K562 (cell line): ENCODE data around the gene SPATA32. TPM values are rescaled to one million over a fixed set of nuclear protein-coding genes. Genes with fewer than 3 reads are reported as not detected.

ENCODE experiments used
- ATAC-seq: fragments of 200-7000 bp; cut with Tn5 transposase; 3 replicates; pipeline ENCODE4 v1.9.1; 2020; ENCODE audit warnings: moderate library complexity
- BruUV-seq: library from RNA; stranded (reverse); fragments of 400-500 nt; replicated peaks from 2 replicates; lab custom pipeline; 2021; lab: Mats Ljungman, UMichigan
- CTCF ChIA-PET: fragments of 300-600 bp; formaldehyde crosslinking; extraction: SDS; loops from one replicate; lab custom pipeline; 2021; ENCODE audit warnings: low intra/inter-chr PET ratio; lab: Yijun Ruan, JAX
- POLR2A ChIA-PET: fragments of 300-600, 350-650 bp; sonication (Branson Sonifier 250); formaldehyde crosslinking; extraction: SDS; loops from one replicate; lab custom pipeline; 2021; ENCODE audit warnings: antibody characterized with exemption, inconsistent platforms; lab: Yijun Ruan, JAX
- DNase-seq, 4 experiments: peaks; one replicate each; pipeline versions ENCODE4 v3.0.0 to v3.0.0-alpha.2; 2011 to 2018; ENCODE audit warnings: low spot score in 3 of 4, mixed read lengths in 3 of 4; ENCODE audit errors: extremely low read depth in 1 of 4
- FAIRE-seq: peaks from 2 replicates; lab custom pipeline; 2011; peaks lifted over from hg19 to GRCh38; lab: Jason Lieb, UNC
- H2AFZ ChIP-seq: 2 replicates; pipeline ENCODE4 v1.6.0; 2011; ENCODE audit warnings: low read depth, low read length, control low read depth, inconsistent platforms
- H3K27ac ChIP-seq: fragments of 200-600 bp; 3 replicates; pipeline ENCODE4 v1.8.0; 2011; ENCODE audit warnings: low read depth, mild to moderate bottlenecking, control low read depth, inconsistent platforms, low read length, moderate library complexity, mixed read lengths; ENCODE audit errors: extremely low read depth
- H3K27me3 ChIP-seq, 2 experiments: fragments of 300-600 bp in 1 of 2; 2 replicates in 1 of 2; 3 replicates in 1 of 2; pipeline versions ENCODE4 v1.6.0 to v1.8.0; 2011; ENCODE audit warnings: inconsistent platforms in 2 of 2, low read length in 2 of 2, mild to moderate bottlenecking in 1 of 2, mixed read lengths in 1 of 2, moderate library complexity in 1 of 2; ENCODE audit not compliant: control insufficient read depth in 2 of 2, insufficient read depth in 2 of 2
- H3K36me3 ChIP-seq: fragments of 300-600 bp; 3 replicates; pipeline ENCODE4 v1.8.0; 2011; ENCODE audit warnings: mild to moderate bottlenecking, low read length, inconsistent platforms; ENCODE audit not compliant: control insufficient read depth, insufficient read depth
- H3K4me1 ChIP-seq, 2 experiments: fragments of 200-600 bp in 1 of 2; replicated peaks in 1 of 2; 2 replicates in 1 of 2; 3 replicates in 1 of 2; pipeline versions ENCODE4 v1.5.1 to v1.8.0; 2011; ENCODE audit warnings: inconsistent platforms in 2 of 2, low read length in 2 of 2, mild to moderate bottlenecking in 1 of 2, mixed read lengths in 1 of 2, moderate library complexity in 1 of 2; ENCODE audit not compliant: control insufficient read depth in 2 of 2, insufficient read depth in 2 of 2
- H3K4me2 ChIP-seq: 2 replicates; pipeline ENCODE4 v1.6.1; 2011; ENCODE audit warnings: low read length, control low read depth, inconsistent platforms, mixed read lengths; ENCODE audit not compliant: insufficient read depth
- H3K4me3 ChIP-seq: fragments of 200-600 bp; sonication (generic), shearing (Covaris generic); 2 replicates; pipeline ENCODE4 v1.5.1; 2016; ENCODE audit warnings: control low read depth, inconsistent platforms
- H3K79me2 ChIP-seq: fragments of 200-600 bp; 3 replicates; pipeline ENCODE4 v1.8.0; 2011; ENCODE audit warnings: low read length, inconsistent platforms; ENCODE audit not compliant: control insufficient read depth, insufficient read depth
- H3K9ac ChIP-seq, 2 experiments: 2 replicates each; pipeline versions ENCODE4 v1.6.0 to v1.6.1; 2011; ENCODE audit warnings: low read depth in 2 of 2, low read length in 2 of 2, control low read depth in 1 of 2, inconsistent platforms in 1 of 2, mild to moderate bottlenecking in 1 of 2, mixed read lengths in 1 of 2; ENCODE audit not compliant: insufficient read depth in 1 of 2
- H3K9me1 ChIP-seq: one replicate; pipeline ENCODE4 v1.6.0; 2011; ENCODE audit warnings: inconsistent platforms, mild to moderate bottlenecking, low read length, moderate library complexity; ENCODE audit not compliant: control insufficient read depth, insufficient read depth
- H3K9me3 ChIP-seq: replicated peaks from 2 replicates; pipeline ENCODE4 v1.5.1; 2011; ENCODE audit warnings: low read depth, low read length, inconsistent platforms; ENCODE audit not compliant: control insufficient read depth, insufficient read depth
- H4K20me1 ChIP-seq: replicated peaks from 2 replicates; pipeline ENCODE4 v1.6.1; 2011; ENCODE audit warnings: low read length, inconsistent platforms, mixed read lengths; ENCODE audit not compliant: control insufficient read depth, insufficient read depth
- BRF1 ChIP-seq: IDR thresholded peaks from 3 replicates; pipeline ENCODE4 v1.6.1; 2011; ENCODE audit warnings: borderline replicate concordance, mild to moderate bottlenecking; ENCODE audit not compliant: insufficient read length; ENCODE audit errors: extremely low read depth
- CC2D1A ChIP-seq: fragments of 450-650 bp; IDR thresholded peaks from 2 replicates; pipeline ENCODE4 v1.6.1; 2017; ENCODE audit warnings: mild to moderate bottlenecking
- CTCF ChIP-seq, 3 experiments: IDR thresholded peaks in 2 of 3; conservative IDR thresholded peaks in 1 of 3; 2 replicates each; pipeline ENCODE4 v1.5.1; 2011 to 2012; ENCODE audit warnings: low read length in 3 of 3, mild to moderate bottlenecking in 3 of 3, control low read depth in 2 of 3, improper control_type of control experiment in 1 of 3, inconsistent platforms in 1 of 3, low read depth in 1 of 3, mixed read lengths in 1 of 3, moderate library complexity in 1 of 3; ENCODE audit not compliant: insufficient read depth in 2 of 3
- DPF2 ChIP-seq: fragments of 450-650 bp; IDR thresholded peaks from 2 replicates; pipeline ENCODE4 v1.6.1; 2016
- ESRRB ChIP-seq: fragments of 250-450 bp; sonication (Bioruptor Pico); IDR thresholded peaks from 2 replicates; pipeline ENCODE4 v1.5.0; 2020; ENCODE audit warnings: mild to moderate bottlenecking, moderate library complexity, borderline replicate concordance
- ETV5 ChIP-seq: sonication (generic); formaldehyde crosslinking; IDR thresholded peaks from 2 replicates; pipeline ENCODE4 v1.4.0; 2020; ENCODE audit warnings: low read depth, mild to moderate bottlenecking, missing genetic modification reagents
- FOXP1 ChIP-seq: sonication (generic); formaldehyde crosslinking; IDR thresholded peaks from 2 replicates; pipeline ENCODE4 v1.8.0; 2022; ENCODE audit warnings: mild to moderate bottlenecking, missing genetic modification reagents
- GATAD2B ChIP-seq: fragments of 450-650 bp; IDR thresholded peaks from 2 replicates; pipeline ENCODE4 v1.6.1; 2017; ENCODE audit warnings: mild to moderate bottlenecking, borderline replicate concordance
- HDAC1 ChIP-seq, 2 experiments: fragments of 450-650 bp; IDR thresholded peaks; 2 replicates each; pipeline ENCODE4 v1.6.1; 2016 to 2017; ENCODE audit warnings: inconsistent platforms in 1 of 2, mild to moderate bottlenecking in 1 of 2, moderate library complexity in 1 of 2
- HMG20B ChIP-seq: fragments of 250-450 bp; sonication (Bioruptor Pico); IDR thresholded peaks from 2 replicates; pipeline ENCODE4 v1.5.0; 2021; ENCODE audit warnings: mild to moderate bottlenecking
- LARP7 ChIP-seq: fragments of 450-650 bp; IDR thresholded peaks from 2 replicates; pipeline ENCODE4 v1.6.1; 2016
- NFATC3 ChIP-seq: fragments of 450-650 bp; IDR thresholded peaks from 2 replicates; pipeline ENCODE4 v1.6.1; 2017; ENCODE audit warnings: mild to moderate bottlenecking
- SNRNP70 ChIP-seq: fragments of 200-400 bp; formaldehyde crosslinking; optimal IDR thresholded peaks from 2 replicates; pipeline ENCODE3; 2017; ENCODE audit warnings: low read depth, low read length
- SP1 ChIP-seq: sonication (generic); formaldehyde crosslinking; IDR thresholded peaks from 2 replicates; pipeline ENCODE4 v1.8.1; 2022; ENCODE audit warnings: mild to moderate bottlenecking, missing genetic modification reagents
- STAG1 ChIP-seq: sonication (generic); formaldehyde crosslinking; IDR thresholded peaks from 2 replicates; pipeline ENCODE4 v1.5.0; 2020; ENCODE audit warnings: missing genetic modification reagents, borderline replicate concordance
- TARDBP ChIP-seq: fragments of 450-650 bp; IDR thresholded peaks from 2 replicates; pipeline ENCODE4 v1.6.1; 2016
- TOE1 ChIP-seq, 2 experiments: fragments of 450-650 bp in 1 of 2; sonication (generic) in 1 of 2; formaldehyde crosslinking in 1 of 2; IDR thresholded peaks; 2 replicates each; pipeline versions ENCODE4 v1.7.1 to v1.8.0; 2016 to 2022; ENCODE audit warnings: borderline replicate concordance in 2 of 2, mild to moderate bottlenecking in 2 of 2, antibody characterized with exemption in 1 of 2, inconsistent platforms in 1 of 2, low read depth in 1 of 2, missing genetic modification reagents in 1 of 2, moderate library complexity in 1 of 2
- WGBS: fragments of 100-300 bp; shearing (Covaris generic); methylation state at CpG from one replicate; pipeline ENCODE4 v1.1.6; 2016; ENCODE audit warnings: low coverage, mixed read lengths; ENCODE audit not compliant: insufficient coverage; ENCODE audit errors: missing lambda C conversion rate; 5-methylcytosine and 5-hydroxymethylcytosine counted together
- in situ Hi-C: fragments of 300-500 bp; cut with MboI; formaldehyde crosslinking; loops from 4 replicates; pipeline ENCODE4 v1.15.0; 2018; ENCODE audit warnings: inconsistent platforms, mixed read lengths
- intact Hi-C: fragments of 100-400 bp; cut with micrococcal nuclease; formaldehyde crosslinking; loops from 2 replicates; pipeline ENCODE4 v1.14.2; 2022
- polyA plus RNA-seq, 8 experiments: library from polyadenylated mRNA; depleted of rRNA in 4 of 8; stranded (reverse) in 5 of 8; unstranded in 3 of 8; fragments of >200 nt; fragmentation: Nextera tagmentation in 2 of 8; fragmentation: Illumina TruSeq in 1 of 8; extraction: Ambion mirVana in 2 of 8; extraction: Trizol in 1 of 8; gene quantifications; 2 replicates each; pipeline versions ENCODE4 v1.2.1 to v1.2.3, GENCODE V29; 2011 to 2014; ENCODE audit warnings: inconsistent platforms in 1 of 8, missing spikeins in 1 of 8
- total RNA-seq, 7 experiments: library from RNA; depleted of rRNA in 6 of 7; stranded (reverse); fragments of >200 nt in 6 of 7; fragmentation: Illumina TruSeq in 2 of 7; extraction: Trizol in 2 of 7; gene quantifications; 2 replicates each; pipeline versions ENCODE4 v1.2.1 to v1.2.3, GENCODE V29; 2011 to 2021; ENCODE audit warnings: low replicate concordance in 1 of 7

SPATA32 gene
- total and polyA plus RNA-seq, 9 of the 15 experiments (the other 6 are each of a cell fraction or from before 2014, with no cell fraction given), result 0.03 to 0.06 TPM; not detected in 7

- CTCF ChIA-PET, result interaction anchor here (0.9 to 2.8 kb wide), 9 partner anchors 12 to 207 kb away, joined by 3 to 44 read pairs (median 5); no protein-coding TSS in a partner anchor
- POLR2A ChIA-PET, result interaction anchor here (0.7 to 1.9 kb wide), 9 partner anchors 9 to 84 kb away, joined by 3 to 27 read pairs (median 4); partner anchors contain the start of genes ACBD4 and HEXIM1
- TF ChIP-seq GATAD2B (0 out of 2 replicates have a peak, but pooled peaks have one; percentile 42), BRF1 (no peak), CC2D1A (peak; percentile 73; the same call in 1 of the 2 replicates), TARDBP (no peak), SP1 (CRISPR knock-in tag) (peak; percentile 26; the same call in 1 of the 2 replicates), SNRNP70 (no peak), HDAC1 (IDR thresholded peaks at IDR 0.05) (no peak), LARP7 (no peak), STAG1 (CRISPR knock-in tag) (peak; percentile 82; the same call in 1 of the 2 replicates), CTCF (IDR thresholded peaks at IDR 0.05 in 2 of 3, conservative IDR thresholded peaks at IDR 0.05 in 1 of 3; ENCODE audit: insufficient read depth in 2 of 3, low read depth in 1 of 3, low read length in 3 of 3) (peak; percentile 92 to 96 (median 96)), TOE1 (IDR thresholded peaks at IDR 0.05; ENCODE audit: borderline replicate concordance) (0 out of 2 replicates have a peak, but pooled peaks have one; percentile 30), TOE1 (CRISPR knock-in tag; IDR thresholded peaks at IDR 0.05; ENCODE audit: borderline replicate concordance, low read depth) (no peak), ETV5 (CRISPR knock-in tag) (no peak), ESRRB (CRISPR knock-in tag) (no peak), NFATC3 (0 out of 2 replicates have a peak, but pooled peaks have one; percentile 30), DPF2 (no peak), FOXP1 (CRISPR knock-in tag) (no peak), HMG20B (CRISPR knock-in tag) (no peak)
These were observed 42.8 kb downstream of the SPATA32 start for GRCh38 chr17:45218895-45219661.

More at GRCh38 chr17:45218895-45219661, 42.8 kb downstream of the SPATA32 start:
- no peaks in the 10 kb centered on the region for H3K9me1 ChIP-seq
- H3K4me3 ChIP-seq, result no peak overlapping the region
- H3K9me3 ChIP-seq, result no peaks in the 10 kb centered on the region
- H3K36me3 ChIP-seq, result no peaks in the 10 kb centered on the region; the same call in 2 of the 3 replicates
- no peaks in the 10 kb centered on the region for H4K20me1 ChIP-seq
- peak; percentile 74 to 85 (median 77) for DNase-seq
- no TSS peak for BruUV-seq
- no peak overlapping the region for H2AFZ ChIP-seq
- no peak overlapping the region for H3K27ac ChIP-seq
- in situ Hi-C loops (loop anchor here (5.0 kb wide), 1 partner anchor 168 kb away; no protein-coding TSS in a partner anchor), intact Hi-C loops (loop anchor here (1.0 to 2.0 kb wide), 4 partner anchors 16 to 206 kb away; no protein-coding TSS in a partner anchor)
- no peak overlapping the region for H3K9ac ChIP-seq
- H3K27me3 ChIP-seq, result no peaks in the 10 kb centered on the region
- peak; percentile 76 for ATAC-seq
- FAIRE-seq, result peak; percentile 98
- peaks cover 16 to 33% of the 10 kb centered on the region in 2 experiments; a peak in 4 of 5 replicates for H3K4me1 ChIP-seq
- H3K4me2 ChIP-seq, result no peak overlapping the region
- H3K79me2 ChIP-seq, result peaks cover 19% of the 10 kb centered on the region
- 12% methylated on average over 12 of the region's 12 CpGs for WGBS
